ENCODE results near the gene XCL2. TPM values are rescaled to one million over a fixed set of nuclear protein-coding genes. Genes with fewer than 3 reads are reported as not detected.
A peak's percentile ranks its signal among the peaks of the same experiment; 100 is the strongest.

Gene XCL2
- total RNA-seq, 3 donors from 2014 or later = 0.58 to 3.3 (median 1.3) TPM

- H3K4me1 ChIP-seq (ENCODE audit: low read depth) = no peaks in the 10 kb centered on the region
- no peak for DNase-seq
- TF ChIP-seq CTCF (IDR thresholded peaks at IDR 0.05) = no peak
- H3K4me3 ChIP-seq = no peak overlapping the region
- peak; percentile 14 for ATAC-seq
- no peaks in the 10 kb centered on the region for H3K36me3 ChIP-seq (ENCODE audit: low read depth)
- H3K9me3 ChIP-seq = no peaks in the 10 kb centered on the region
- intact Hi-C loops (cut with DNase I, micrococcal nuclease) = no loop called here
Measured at GRCh38 chr1:168565825-168566224, 22.0 kb upstream of the XCL2 start.

- no peaks in the 10 kb centered on the region for H3K4me1 ChIP-seq (ENCODE audit: low read depth)
- no peaks in the 10 kb centered on the region for H3K36me3 ChIP-seq (ENCODE audit: low read depth)
- H3K9me3 ChIP-seq = no peaks in the 10 kb centered on the region
- H3K4me3 ChIP-seq = no peak overlapping the region
- ATAC-seq = no peak
- no peak for DNase-seq
- intact Hi-C loops (cut with DNase I, micrococcal nuclease) = no loop called here
- TF ChIP-seq CTCF (IDR thresholded peaks at IDR 0.05) = no peak
Measured at GRCh38 chr1:168561989-168562388, 18.2 kb upstream of the XCL2 start.

- ATAC-seq = no peak
- TF ChIP-seq CTCF (IDR thresholded peaks at IDR 0.05) = no peak
- intact Hi-C loops (cut with DNase I, micrococcal nuclease) = no loop called here
- DNase-seq = no peak
- Histone ChIP-seq H3K9me3 (no peaks in the 10 kb centered on the region), H3K36me3 (ENCODE audit: low read depth) (no peaks in the 10 kb centered on the region), H3K4me1 (ENCODE audit: low read depth) (no peaks in the 10 kb centered on the region), H3K4me3 (no peak overlapping the region)
Measured at GRCh38 chr1:168560370-168560769, 16.6 kb upstream of the XCL2 start.

- no peaks in the 10 kb centered on the region for H3K4me1 ChIP-seq (ENCODE audit: low read depth)
- no peak for DNase-seq
- H3K4me3 ChIP-seq = no peak overlapping the region
- ATAC-seq = no peak
- H3K9me3 ChIP-seq = no peaks in the 10 kb centered on the region
- H3K36me3 ChIP-seq (ENCODE audit: low read depth) = no peaks in the 10 kb centered on the region
- no peak for TF ChIP-seq CTCF (IDR thresholded peaks at IDR 0.05)
- intact Hi-C loops (cut with DNase I, micrococcal nuclease) = no loop called here
Measured at GRCh38 chr1:168556647-168557046, 12.8 kb upstream of the XCL2 start.

GRCh38 chr1:168555508-168556046 is 11.8 kb upstream of the XCL2 start:
- intact Hi-C loops (cut with DNase I, micrococcal nuclease) = no loop called here
- no peak overlapping the region for H3K4me3 ChIP-seq
- H3K4me1 ChIP-seq (ENCODE audit: low read depth) = no peaks in the 10 kb centered on the region
- no peaks in the 10 kb centered on the region for H3K36me3 ChIP-seq (ENCODE audit: low read depth)
- ATAC-seq (no peak), DNase-seq (no peak)
- no peak for TF ChIP-seq CTCF (IDR thresholded peaks at IDR 0.05)
- no peaks in the 10 kb centered on the region for H3K9me3 ChIP-seq
